GM12874 (cell line): ENCODE results near the gene TMSB4X.

Experiments used
- CTCF ChIP-seq: IDR thresholded peaks from 2 replicates; pipeline ENCODE4 v1.5.1; 2011; ENCODE audit warnings: low read depth, mild to moderate bottlenecking, control low read depth, low read length, moderate library complexity; ENCODE audit not compliant: insufficient read depth

Gene TMSB4X

GRCh38 chrX:13023567-13023966, 48.7 kb downstream of the TMSB4X start:
- TF ChIP-seq CTCF, result no peak

GRCh38 chrX:13023979-13024378, 49.1 kb downstream of the TMSB4X start:
- TF ChIP-seq CTCF, result no peak

- no peak for TF ChIP-seq CTCF
Observed at GRCh38 chrX:13024986-13025385, 50.1 kb downstream of the TMSB4X start.
